ENCODE results near the gene STH. TPM values are rescaled to one million over a fixed set of nuclear protein-coding genes. Genes with fewer than 3 reads are reported as not detected.

Gene STH
- total and polyA plus RNA-seq, 8 donors = 0.38 TPM; not detected in 7

DNA sequence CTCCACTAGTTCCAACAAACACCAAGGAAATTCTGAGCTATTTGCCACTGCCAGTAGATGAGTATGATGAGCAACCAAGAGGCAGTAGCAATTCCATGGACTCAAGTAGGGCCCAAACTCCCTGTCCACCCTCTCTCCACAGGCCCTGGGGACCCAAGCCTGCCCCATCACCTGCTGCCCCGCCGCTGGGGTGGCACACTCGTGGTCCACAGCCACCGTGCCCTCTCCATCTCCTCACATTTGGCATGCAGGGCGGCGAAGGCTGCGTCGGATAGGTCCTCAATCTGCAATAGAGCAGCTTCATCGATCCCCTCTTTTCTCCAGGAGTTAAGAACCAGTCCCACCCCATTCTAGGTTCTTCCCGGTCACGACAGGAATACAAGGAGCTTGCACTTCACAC, 33.9 kb downstream of the STH start:
- H3K9me3 ChIP-seq = no peaks in the 10 kb centered on the region
- H3K4me1 ChIP-seq = no peaks in the 10 kb centered on the region
- H3K27ac ChIP-seq = no peak overlapping the region
- H3K27me3 ChIP-seq = no peaks in the 10 kb centered on the region
- intact Hi-C loops (cut with DNase I) = no loop called here
- TF ChIP-seq, protein P1, sequence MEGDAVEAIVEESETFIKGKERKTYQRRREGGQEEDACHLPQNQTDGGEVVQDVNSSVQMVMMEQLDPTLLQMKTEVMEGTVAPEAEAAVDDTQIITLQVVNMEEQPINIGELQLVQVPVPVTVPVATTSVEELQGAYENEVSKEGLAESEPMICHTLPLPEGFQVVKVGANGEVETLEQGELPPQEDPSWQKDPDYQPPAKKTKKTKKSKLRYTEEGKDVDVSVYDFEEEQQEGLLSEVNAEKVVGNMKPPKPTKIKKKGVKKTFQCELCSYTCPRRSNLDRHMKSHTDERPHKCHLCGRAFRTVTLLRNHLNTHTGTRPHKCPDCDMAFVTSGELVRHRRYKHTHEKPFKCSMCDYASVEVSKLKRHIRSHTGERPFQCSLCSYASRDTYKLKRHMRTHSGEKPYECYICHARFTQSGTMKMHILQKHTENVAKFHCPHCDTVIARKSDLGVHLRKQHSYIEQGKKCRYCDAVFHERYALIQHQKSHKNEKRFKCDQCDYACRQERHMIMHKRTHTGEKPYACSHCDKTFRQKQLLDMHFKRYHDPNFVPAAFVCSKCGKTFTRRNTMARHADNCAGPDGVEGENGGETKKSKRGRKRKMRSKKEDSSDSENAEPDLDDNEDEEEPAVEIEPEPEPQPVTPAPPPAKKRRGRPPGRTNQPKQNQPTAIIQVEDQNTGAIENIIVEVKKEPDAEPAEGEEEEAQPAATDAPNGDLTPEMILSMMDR (IDR thresholded peaks at IDR 0.05) = no peak
- H3K4me3 ChIP-seq = no peak overlapping the region
- no peak for ATAC-seq
- DNase-seq = peak in 1 of 4 donors; percentile 58
- peaks cover 0 to 99% of the 10 kb centered on the region in 2 donors for H3K36me3 ChIP-seq

DNA sequence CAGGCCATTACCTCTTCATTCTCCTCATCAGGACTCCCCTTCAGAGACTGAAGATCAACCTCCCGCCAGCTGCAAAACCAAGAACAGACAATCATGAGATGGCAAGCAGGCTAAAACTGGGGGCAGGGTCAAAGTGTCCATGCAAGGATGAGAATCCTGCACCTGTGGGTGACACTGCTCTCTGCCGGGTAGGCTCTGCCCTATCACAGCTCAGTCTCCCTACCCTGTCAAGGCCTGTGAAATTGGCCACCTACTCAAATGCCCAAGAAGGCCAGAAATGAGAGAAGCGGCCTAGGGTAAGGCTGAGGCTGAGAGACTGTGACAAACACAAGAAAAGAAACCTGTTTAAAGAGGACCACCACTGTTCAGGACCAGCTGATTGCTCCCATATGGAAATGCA, 34.3 kb downstream of the STH start:
- intact Hi-C loops (cut with DNase I) = no loop called here
- no peak for ATAC-seq
- no peak overlapping the region for H3K4me3 ChIP-seq
- H3K27me3 ChIP-seq = no peaks in the 10 kb centered on the region
- H3K27ac ChIP-seq = no peak overlapping the region
- H3K9me3 ChIP-seq = no peaks in the 10 kb centered on the region
- peaks cover 0 to 100% of the 10 kb centered on the region in 2 donors for H3K36me3 ChIP-seq
- TF ChIP-seq, protein P1 (IDR thresholded peaks at IDR 0.05) = no peak
- no peak for DNase-seq
- H3K4me1 ChIP-seq = no peaks in the 10 kb centered on the region

DNA sequence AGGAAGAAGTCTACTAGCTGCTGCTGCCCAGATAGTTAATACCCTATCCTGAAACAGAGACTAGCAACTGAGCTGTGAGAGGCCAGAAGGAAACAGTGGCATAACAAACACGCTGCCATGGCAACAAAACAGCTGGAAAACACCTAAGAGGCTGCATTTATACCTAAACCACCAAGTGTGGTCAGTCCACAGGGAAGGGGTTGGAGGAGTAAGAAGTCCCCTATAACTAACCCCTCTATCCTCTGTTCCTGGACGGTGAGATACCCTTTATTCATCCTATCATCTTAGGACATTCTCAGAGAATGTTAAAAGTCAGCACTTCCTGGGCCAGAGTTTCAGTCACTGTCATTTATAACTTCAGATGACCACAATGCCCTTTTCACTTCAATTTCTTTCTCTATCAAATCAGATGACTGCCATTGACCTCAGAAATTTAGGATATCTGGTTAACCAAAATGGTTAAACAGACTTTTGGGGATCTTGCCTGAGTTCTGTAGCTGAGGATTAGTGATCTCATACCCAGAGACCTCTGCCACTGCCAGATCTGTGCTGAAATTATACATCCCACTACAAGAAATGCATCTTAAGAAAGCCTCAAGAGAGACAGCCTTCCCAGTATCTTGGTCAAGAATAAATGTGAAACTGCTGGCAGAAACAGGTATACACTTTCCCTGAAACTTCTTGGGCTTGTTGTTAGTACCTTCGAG, 36.2 kb downstream of the STH start:
- intact Hi-C loops (cut with DNase I) = no loop called here
- peaks cover 0 to 100% of the 10 kb centered on the region in 2 donors for H3K36me3 ChIP-seq
- no peak overlapping the region for H3K4me3 ChIP-seq
- peak; percentile 5 for ATAC-seq
- DNase-seq = no peak
- no peaks in the 10 kb centered on the region for H3K27me3 ChIP-seq
- TF ChIP-seq, protein P1 (IDR thresholded peaks at IDR 0.05) = no peak
- no peak overlapping the region for H3K27ac ChIP-seq
- H3K9me3 ChIP-seq = no peaks in the 10 kb centered on the region
- no peaks in the 10 kb centered on the region for H3K4me1 ChIP-seq

DNA sequence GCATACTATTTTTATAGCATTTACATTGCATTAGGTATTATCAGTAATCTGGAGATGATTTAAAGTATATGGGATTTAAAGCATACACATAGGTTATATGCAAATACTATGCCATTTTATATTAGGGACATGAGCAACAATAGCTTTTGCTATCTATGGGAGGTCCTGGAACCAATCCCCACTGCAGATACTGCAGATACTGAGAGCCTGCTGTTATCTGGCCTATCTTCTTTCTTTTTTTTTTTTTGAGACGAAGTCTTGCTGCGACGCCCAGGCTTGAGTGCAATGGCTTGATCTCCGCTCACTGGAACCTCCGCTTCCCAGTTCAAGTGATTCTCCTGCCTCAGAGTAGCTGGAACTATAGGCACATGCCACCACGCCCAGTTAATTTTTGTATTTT, 37.4 kb downstream of the STH start:
- no peak overlapping the region for H3K27ac ChIP-seq
- peaks cover 0 to 98% of the 10 kb centered on the region in 2 donors for H3K36me3 ChIP-seq
- no peaks in the 10 kb centered on the region for H3K4me1 ChIP-seq
- intact Hi-C loops (cut with DNase I) = no loop called here
- H3K4me3 ChIP-seq = no peak overlapping the region
- no peaks in the 10 kb centered on the region for H3K9me3 ChIP-seq
- TF ChIP-seq, protein P1 (IDR thresholded peaks at IDR 0.05) = no peak
- ATAC-seq (no peak), DNase-seq (no peak)
- H3K27me3 ChIP-seq = no peaks in the 10 kb centered on the region

DNA sequence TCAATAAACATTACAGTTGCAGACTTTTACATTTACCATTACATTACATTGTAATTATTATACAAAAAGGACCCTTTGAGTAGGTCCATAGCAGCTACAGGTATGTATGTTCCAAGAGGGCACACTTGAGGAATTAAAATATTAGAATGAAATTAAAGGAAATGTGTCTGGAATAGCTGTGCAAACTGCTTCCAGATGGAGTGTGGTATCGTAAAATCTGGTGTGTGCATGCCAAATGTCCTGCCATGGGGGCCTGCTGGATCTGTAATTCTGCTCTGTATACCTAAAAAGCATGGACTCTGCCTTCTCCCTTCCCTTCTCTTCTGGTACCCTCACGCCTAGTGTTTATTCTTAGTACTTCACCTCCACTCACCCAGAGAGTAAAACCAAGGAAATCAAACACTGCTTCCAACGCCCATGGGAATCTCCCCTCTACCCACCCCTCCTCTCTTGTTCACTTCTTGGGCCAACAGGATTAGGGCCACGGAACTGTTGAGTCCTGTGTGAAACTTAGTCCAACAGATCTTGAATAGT, 38.7 kb downstream of the STH start:
- H3K36me3 ChIP-seq = peaks cover 0 to 95% of the 10 kb centered on the region in 2 donors
- peak; percentile 32 for ATAC-seq
- no peak overlapping the region for H3K4me3 ChIP-seq
- no peaks in the 10 kb centered on the region for H3K4me1 ChIP-seq
- no peak for DNase-seq
- TF ChIP-seq, protein P1 (IDR thresholded peaks at IDR 0.05) = no peak
- no peak overlapping the region for H3K27ac ChIP-seq
- intact Hi-C loops (cut with DNase I) = no loop called here
- H3K27me3 ChIP-seq = no peaks in the 10 kb centered on the region
- no peaks in the 10 kb centered on the region for H3K9me3 ChIP-seq
